ENCODE data around the gene CYFIP1.

Gene CYFIP1

GRCh38 chr15:22872936-22873701 is 107.0 kb downstream of the CYFIP1 start:
- peak; percentile 43; the same call in 1 of the 2 replicates for TF ChIP-seq EP300 (IDR thresholded peaks at IDR 0.05; ENCODE audit: borderline replicate concordance)
- no peak for TF ChIP-seq TAF1 (IDR thresholded peaks at IDR 0.05; ENCODE audit: low read depth)
- peak; percentile 59 for TF ChIP-seq NFIC (IDR thresholded peaks at IDR 0.05)
- no peak for TF ChIP-seq FOXM1 (IDR thresholded peaks at IDR 0.05; ENCODE audit: borderline replicate concordance, low read depth)
- peak; percentile 11; the same call in 1 of the 2 replicates for TF ChIP-seq RAD21 (IDR thresholded peaks at IDR 0.05; ENCODE audit: low read depth)
- TF ChIP-seq REST (IDR thresholded peaks at IDR 0.05; ENCODE audit: low read depth), result no peak
- TF ChIP-seq EGR1 (IDR thresholded peaks at IDR 0.05), result no peak
- TF ChIP-seq ZBTB7A (IDR thresholded peaks at IDR 0.05; ENCODE audit: low read depth), result no peak
- TF ChIP-seq CEBPB (IDR thresholded peaks at IDR 0.05), result no peak
- 0 out of 2 replicates have a peak, but pooled peaks have one; percentile 14 for TF ChIP-seq CREB1 (IDR thresholded peaks at IDR 0.05; ENCODE audit: low read depth)
- TF ChIP-seq USF1 (IDR thresholded peaks at IDR 0.05), result no peak
- peak; percentile 49; the same call in 1 of the 2 replicates for TF ChIP-seq MAX (IDR thresholded peaks at IDR 0.05)
- peak; percentile 53; the same call in 1 of the 2 replicates for TF ChIP-seq TCF12 (IDR thresholded peaks at IDR 0.05; ENCODE audit: low read depth)
- peak; percentile 66 for TF ChIP-seq TEAD4 (IDR thresholded peaks at IDR 0.05)
- TF ChIP-seq YY1 (IDR thresholded peaks at IDR 0.05; ENCODE audit: low read depth), result no peak

- TF ChIP-seq FOXM1 (IDR thresholded peaks at IDR 0.05; ENCODE audit: borderline replicate concordance, low read depth) (no peak), ZBTB7A (IDR thresholded peaks at IDR 0.05; ENCODE audit: low read depth) (no peak), NFIC (IDR thresholded peaks at IDR 0.05) (no peak), EGR1 (IDR thresholded peaks at IDR 0.05) (no peak), EP300 (IDR thresholded peaks at IDR 0.05; ENCODE audit: borderline replicate concordance) (no peak), REST (IDR thresholded peaks at IDR 0.05; ENCODE audit: low read depth) (no peak), CREB1 (IDR thresholded peaks at IDR 0.05; ENCODE audit: low read depth) (no peak), YY1 (IDR thresholded peaks at IDR 0.05; ENCODE audit: low read depth) (no peak), TEAD4 (IDR thresholded peaks at IDR 0.05) (no peak), CEBPB (IDR thresholded peaks at IDR 0.05) (no peak)
Observed at GRCh38 chr15:22871481-22872086, 108.6 kb downstream of the CYFIP1 start.

GRCh38 chr15:22870865-22871264 is 109.3 kb downstream of the CYFIP1 start:
- TF ChIP-seq TAF1 (IDR thresholded peaks at IDR 0.05; ENCODE audit: low read depth) (no peak), TCF12 (IDR thresholded peaks at IDR 0.05; ENCODE audit: low read depth) (no peak), TEAD4 (IDR thresholded peaks at IDR 0.05) (no peak), EP300 (IDR thresholded peaks at IDR 0.05; ENCODE audit: borderline replicate concordance) (no peak), RAD21 (IDR thresholded peaks at IDR 0.05; ENCODE audit: low read depth) (no peak), ZBTB7A (IDR thresholded peaks at IDR 0.05; ENCODE audit: low read depth) (no peak), YY1 (IDR thresholded peaks at IDR 0.05; ENCODE audit: low read depth) (no peak)

GRCh38 chr15:22869856-22870255 is 110.3 kb downstream of the CYFIP1 start:
- TF ChIP-seq USF1 (IDR thresholded peaks at IDR 0.05) (no peak), TAF1 (IDR thresholded peaks at IDR 0.05; ENCODE audit: low read depth) (no peak), CEBPB (IDR thresholded peaks at IDR 0.05) (no peak), MAX (IDR thresholded peaks at IDR 0.05) (no peak), EGR1 (IDR thresholded peaks at IDR 0.05) (no peak), TCF12 (IDR thresholded peaks at IDR 0.05; ENCODE audit: low read depth) (no peak), REST (IDR thresholded peaks at IDR 0.05; ENCODE audit: low read depth) (no peak)
